ENCODE measurements around the gene RAPGEF4. TPM values are rescaled to one million over a fixed set of nuclear protein-coding genes. Genes with fewer than 3 reads are reported as not detected.

Gene RAPGEF4
- total and polyA plus RNA-seq, 2 of the 4 experiments (the other 2 are of a cell fraction), result 1.7 to 3.2 TPM

GRCh38 chr2:172905937-172906811 is 170.5 kb downstream of the RAPGEF4 start:
- no peak for ATAC-seq (ENCODE audit: low read depth)
- H3K79me1 ChIP-seq (ENCODE audit: low read depth in 1 of 2, low read length in 2 of 2), result no peaks in the 10 kb centered on the region
- H2AK9ac ChIP-seq (replicated peaks; ENCODE audit: low read depth, low read length, poor library complexity), result no peak overlapping the region
- no peak overlapping the region for H3K56ac ChIP-seq (ENCODE audit: extremely low read depth, insufficient read depth, low read length)
- no peak overlapping the region for H3K23ac ChIP-seq (ENCODE audit: low read depth, low read length)
- H3K9me3 ChIP-seq (ENCODE audit: control insufficient read depth, insufficient read depth, low read length), result no peaks in the 10 kb centered on the region
- H2BK15ac ChIP-seq (ENCODE audit: low read depth, low read length), result no peak overlapping the region
- no peak overlapping the region for H3K18ac ChIP-seq (ENCODE audit: low read depth, low read length)
- no peaks in the 10 kb centered on the region for H4K20me1 ChIP-seq (ENCODE audit: insufficient read depth, low read length)
- H3K27ac ChIP-seq (ENCODE audit: insufficient read depth, low read length), result no peak overlapping the region
- 67% methylated on average over 1 of the region's 3 CpGs; no CpG with 5 or more reads in 1 of the 2 experiments for WGBS, 2 experiments (ENCODE audit: extremely low coverage in 2 of 2, insufficient read length in 1 of 2)
- H2AFZ ChIP-seq (replicated peaks; ENCODE audit: low read length, poor library complexity), result no peak overlapping the region
- H3K4me1 ChIP-seq (ENCODE audit: control insufficient read depth, insufficient read depth, low read length), result no peaks in the 10 kb centered on the region
- H4K91ac ChIP-seq (ENCODE audit: insufficient read depth, low read depth, low read length), result no peak overlapping the region
- ChIA-PET POLR2A (ENCODE audit: unreplicated experiment) (no interaction called here), CTCF (no interaction called here)
- dilution Hi-C loops (cut with HindIII; ENCODE audit: low sequenced_read_pairs, unreplicated experiment), result no loop called here
- in situ Hi-C loops (cut with MboI; ENCODE audit: low sequenced_read_pairs), result no loop called here
- H3K4me2 ChIP-seq (ENCODE audit: low read depth, low read length), result no peak overlapping the region
- BruUV-seq (replicated peaks), result no TSS peak
- no peaks in the 10 kb centered on the region; the same call in 1 of the 2 replicates for H3K27me3 ChIP-seq (ENCODE audit: control insufficient read depth, insufficient read depth, low read length)
- no peak overlapping the region for H2BK20ac ChIP-seq (ENCODE audit: low read depth, low read length)
- no peak overlapping the region for H4K8ac ChIP-seq (ENCODE audit: low read depth in 2 of 2, low read length in 2 of 2)
- no peak overlapping the region for H2AK5ac ChIP-seq (ENCODE audit: low read depth, low read length)
- DNase-seq, result no peak
- H3K4ac ChIP-seq (ENCODE audit: low read depth, low read length), result no peak overlapping the region
- intact Hi-C loops (cut with micrococcal nuclease), result no loop called here
- H2BK120ac ChIP-seq (ENCODE audit: low read depth, low read length), result no peak overlapping the region
- no peak overlapping the region for H4K5ac ChIP-seq (ENCODE audit: low read depth, low read length)
- H3K9ac ChIP-seq (ENCODE audit: low read depth, low read length), result no peak overlapping the region
- no peaks in the 10 kb centered on the region for H3K36me3 ChIP-seq (ENCODE audit: control insufficient read depth, insufficient read depth, low read length)
- H3K14ac ChIP-seq (replicated peaks; ENCODE audit: low read depth, low read length), result no peak overlapping the region
- no peak overlapping the region for H2BK5ac ChIP-seq (ENCODE audit: low read depth, low read length, poor library complexity, severe bottlenecking)
- H3K4me3 ChIP-seq (ENCODE audit: insufficient read depth, low read depth, low read length), result no peak overlapping the region
- no peaks in the 10 kb centered on the region for H3K9me1 ChIP-seq (ENCODE audit: insufficient read depth, low read length)
- TF ChIP-seq USF2 (IDR thresholded peaks at IDR 0.05; ENCODE audit: low read depth, low read length), result no peak
- no peak for TF ChIP-seq CTCF (conservative IDR thresholded peaks at IDR 0.05; ENCODE audit: low read depth, low read length)
- TF ChIP-seq MAFK (IDR thresholded peaks at IDR 0.05; ENCODE audit: low read depth, low read length), result no peak
- no peak for TF ChIP-seq MAZ (IDR thresholded peaks at IDR 0.05; ENCODE audit: borderline replicate concordance, low read depth, low read length)
- no peak for TF ChIP-seq CEBPB (IDR thresholded peaks at IDR 0.05; ENCODE audit: low read depth, low read length)
- no peak for TF ChIP-seq POLR2A (IDR thresholded peaks at IDR 0.05; ENCODE audit: low read depth, low read length)
- no peak for TF ChIP-seq SMC3 (IDR thresholded peaks at IDR 0.05; ENCODE audit: low read depth, low read length)
- TF ChIP-seq NFE2L2 (IDR thresholded peaks at IDR 0.05; ENCODE audit: low read depth, low read length), result no peak
- TF ChIP-seq CHD1 (IDR thresholded peaks at IDR 0.05; ENCODE audit: low read depth, low read length), result no peak
- no peak for TF ChIP-seq RAD21 (IDR thresholded peaks at IDR 0.05; ENCODE audit: low read length)
- TF ChIP-seq BHLHE40 (IDR thresholded peaks at IDR 0.05; ENCODE audit: low read depth, low read length), result no peak
- no peak for TF ChIP-seq ELK1 (IDR thresholded peaks at IDR 0.05; ENCODE audit: borderline replicate concordance, low read depth, low read length)
- no peak for TF ChIP-seq MXI1 (IDR thresholded peaks at IDR 0.05; ENCODE audit: borderline replicate concordance, low read depth, low read length)
- TF ChIP-seq FOS (IDR thresholded peaks at IDR 0.05; ENCODE audit: low read depth, low read length), result no peak
- TF ChIP-seq RCOR1 (IDR thresholded peaks at IDR 0.05; ENCODE audit: insufficient replicate concordance, low read length), result no peak

Measured in IMR-90 (cell line).